ENCODE data around the gene RHBDL1. TPM values are rescaled to one million over a fixed set of nuclear protein-coding genes. Genes with fewer than 3 reads are reported as not detected.

Gene RHBDL1
- total and polyA plus RNA-seq, 10 of the 15 experiments (the other 5 are each of a cell fraction or from before 2014, with no cell fraction given), result 0.04 to 1.3 (median 0.65) TPM; not detected in 5

GRCh38 chr16:714079-714478 is 38.6 kb downstream of the RHBDL1 start:
- in situ Hi-C loops (cut with MboI), result loop anchor here (5.0 kb wide), 1 partner anchor 73 kb away; the partner anchor contains the start of genes CHTF18 and RPUSD1
- no peak overlapping the region for H2AFZ ChIP-seq (ENCODE audit: control insufficient read depth, low read depth, low read length)

More at GRCh38 chr16:714079-714478, 38.6 kb downstream of the RHBDL1 start:
- H3K36me3 ChIP-seq (ENCODE audit: control insufficient read depth in 2 of 2, insufficient read depth in 2 of 2, low read length in 1 of 2), result no peaks in the 10 kb centered on the region
- WGBS (ENCODE audit: insufficient coverage, insufficient replicate concordance, low lambda C conversion rate, missing lambda C conversion rate), result 48% methylated on average over 11 of the region's 11 CpGs
- DNase-seq (ENCODE audit: low read depth, low spot score) (no peak), FAIRE-seq (no peak), ATAC-seq (no peak)
- H3K27ac ChIP-seq (ENCODE audit: control insufficient read depth, insufficient read depth), result no peak overlapping the region
- ChIA-PET CTCF (interaction anchor here (0.6 to 2.2 kb wide), 4 partner anchors 23 to 98 kb away, joined by 3 to 9 read pairs (median 4); no protein-coding TSS in a partner anchor), SMC1A (ENCODE audit: uncharacterized antibody, unreplicated experiment) (interaction anchor here (1.0 kb wide), 1 partner anchor 23 kb away, joined by 3 read pairs; no protein-coding TSS in a partner anchor), POLR2A (no interaction called here), RAD21 (ENCODE audit: unreplicated experiment) (no interaction called here)
- H3K4me2 ChIP-seq (ENCODE audit: control insufficient read depth, insufficient read depth), result no peak overlapping the region
- 0 out of 2 replicates have a peak, but pooled peaks cover 2% of the 10 kb centered on the region for H4K20me1 ChIP-seq (ENCODE audit: control insufficient read depth, insufficient read depth)
- no peaks in the 10 kb centered on the region for H3K27me3 ChIP-seq (replicated peaks in 1 of 2; ENCODE audit: control insufficient read depth in 2 of 2, insufficient read depth in 2 of 2, low read length in 1 of 2)
- H3K9me3 ChIP-seq (replicated peaks; ENCODE audit: control insufficient read depth, insufficient read depth, low read length), result no peaks in the 10 kb centered on the region
- BruUV-seq (replicated peaks), result no TSS peak
- no peak overlapping the region for H3K4me3 ChIP-seq
- no peak for TF ChIP-seq ZNF687 (IDR thresholded peaks at IDR 0.05)
- no peak for TF ChIP-seq RBBP5 (conservative IDR thresholded peaks at IDR 0.05)
- no peak for TF ChIP-seq ATF7 (IDR thresholded peaks at IDR 0.05; ENCODE audit: low read depth)
- no peak for TF ChIP-seq POLR2AphosphoS5 (IDR thresholded peaks at IDR 0.05; ENCODE audit: low read length)
- TF ChIP-seq STAT1 (conservative IDR thresholded peaks at IDR 0.05), result no peak
- no peak for TF ChIP-seq WRNIP1 (IDR thresholded peaks at IDR 0.05; ENCODE audit: borderline replicate concordance, low read depth, low read length)
- H3K79me2 ChIP-seq (ENCODE audit: control insufficient read depth, insufficient read depth, low read length), result no peaks in the 10 kb centered on the region
- H3K9ac ChIP-seq (ENCODE audit: control insufficient read depth, insufficient read depth, low read length), result no peak overlapping the region
- intact Hi-C loops (cut with micrococcal nuclease; ENCODE audit: unreplicated experiment), result no loop called here
- peaks cover 1% of the 10 kb centered on the region for H3K4me1 ChIP-seq (ENCODE audit: control insufficient read depth, insufficient read depth, low read length)
